HEK293T (cell line): ENCODE data around the gene PTPRH.
"Not testable (repeated sequence)": the region's sequence is repeated elsewhere in the genome, so short reads cannot be mapped to it uniquely, and the experiment has no call there.

Experiments
- CTCF ChIA-PET: fragments of 350-600 bp; formaldehyde crosslinking; extraction: SDS; loops from one replicate; lab custom pipeline; 2021; ENCODE audit warnings: antibody characterized with exemption, inconsistent platforms; lab: Yijun Ruan, JAX
- POLR2A ChIA-PET: fragments of 350-600 bp; formaldehyde crosslinking; extraction: SDS; loops from one replicate; lab custom pipeline; 2020; ENCODE audit warnings: antibody characterized with exemption, inconsistent platforms; lab: Yijun Ruan, JAX
- DNase-seq: peaks from one replicate; pipeline ENCODE4 v3.0.0; 2012; ENCODE audit warnings: mixed read lengths; ENCODE audit errors: extremely low spot score
- ARNT ChIP-seq: fragments of 450-650 bp; IDR thresholded peaks from 2 replicates; pipeline ENCODE4 v1.6.1; 2017; ENCODE audit warnings: mild to moderate bottlenecking
- BHLHE40 ChIP-seq: fragments of 450-650 bp; IDR thresholded peaks from 2 replicates; pipeline ENCODE4 v1.6.1; 2016; ENCODE audit warnings: mild to moderate bottlenecking, moderate library complexity, borderline replicate concordance
- CTBP1 ChIP-seq: fragments of 450-650 bp; IDR thresholded peaks from 2 replicates; pipeline ENCODE4 v1.6.1; 2016; ENCODE audit warnings: borderline replicate concordance
- ELF4 ChIP-seq: fragments of 450-650 bp; IDR thresholded peaks from 2 replicates; pipeline ENCODE4 v1.6.1; 2017; ENCODE audit warnings: antibody characterized with exemption
- FOXA1 ChIP-seq: fragments of 450-650 bp; IDR thresholded peaks from 2 replicates; pipeline ENCODE4 v1.6.1; 2016; ENCODE audit warnings: mild to moderate bottlenecking
- FOXK2 ChIP-seq: fragments of 450-650 bp; IDR thresholded peaks from 2 replicates; pipeline ENCODE4 v1.6.1; 2016; ENCODE audit warnings: mild to moderate bottlenecking
- FOXM1 ChIP-seq: fragments of 450-650 bp; IDR thresholded peaks from 2 replicates; pipeline ENCODE4 v1.6.1; 2017; ENCODE audit warnings: mild to moderate bottlenecking, borderline replicate concordance
- HDGF ChIP-seq: fragments of 450-650 bp; IDR thresholded peaks from 2 replicates; pipeline ENCODE4 v1.6.1; 2017; ENCODE audit warnings: antibody characterized with exemption, borderline replicate concordance
- L3MBTL2 ChIP-seq: fragments of 450-650 bp; conservative IDR thresholded peaks from 2 replicates; pipeline ENCODE4 v1.6.1; 2016; ENCODE audit warnings: mild to moderate bottlenecking
- LEF1 ChIP-seq: fragments of 450-650 bp; IDR thresholded peaks from 2 replicates; pipeline ENCODE4 v1.6.1; 2017; ENCODE audit warnings: mild to moderate bottlenecking, borderline replicate concordance
- NFRKB ChIP-seq: fragments of 450-650 bp; IDR thresholded peaks from 2 replicates; pipeline ENCODE4 v1.6.1; 2016; ENCODE audit warnings: mild to moderate bottlenecking, moderate library complexity
- PKNOX1 ChIP-seq: fragments of 450-650 bp; IDR thresholded peaks from 2 replicates; pipeline ENCODE4 v1.6.1; 2016
- SP1 ChIP-seq: fragments of 450-650 bp; IDR thresholded peaks from 2 replicates; pipeline ENCODE4 v1.6.1; 2017
- SUZ12 ChIP-seq: fragments of 450-650 bp; IDR thresholded peaks from 2 replicates; pipeline ENCODE4 v1.6.1; 2016; ENCODE audit warnings: mild to moderate bottlenecking
- TARDBP ChIP-seq: fragments of 450-650 bp; IDR thresholded peaks from 2 replicates; pipeline ENCODE4 v1.6.1; 2016
- ZNF384 ChIP-seq: fragments of 450-650 bp; IDR thresholded peaks from 2 replicates; pipeline ENCODE4 v1.6.1; 2016

The PTPRH gene

GRCh38 chr19:55227241-55228014 is 18.1 kb upstream of the PTPRH start:
- TF ChIP-seq L3MBTL2: no peak
- no peak for TF ChIP-seq PKNOX1
- TF ChIP-seq LEF1: no peak
- TF ChIP-seq CTBP1: no peak
- no peak for TF ChIP-seq SP1
- no peak for TF ChIP-seq ZNF384
- TF ChIP-seq HDGF: no peak
- TF ChIP-seq SUZ12: no peak
- TF ChIP-seq FOXK2: no peak
- no peak for TF ChIP-seq BHLHE40
- no peak for TF ChIP-seq FOXA1
- ChIA-PET POLR2A (no interaction called here), CTCF (no interaction called here)
- no peak for DNase-seq

GRCh38 chr19:55226788-55227187 is 17.5 kb upstream of the PTPRH start:
- no peak for DNase-seq
- TF ChIP-seq FOXA1: no peak
- no peak for TF ChIP-seq TARDBP
- TF ChIP-seq ARNT: no peak
- TF ChIP-seq ZNF384: no peak
- TF ChIP-seq FOXM1: no peak
- TF ChIP-seq HDGF: no peak
- TF ChIP-seq LEF1: no peak
- TF ChIP-seq ELF4: no peak
- CTCF ChIA-PET: no interaction called here
- POLR2A ChIA-PET: no interaction called here

- CTCF ChIA-PET: no interaction called here
- TF ChIP-seq ARNT: no peak
- TF ChIP-seq ZNF384: no peak
- no peak for TF ChIP-seq L3MBTL2
- POLR2A ChIA-PET: no interaction called here
- DNase-seq: no peak
Measured at GRCh38 chr19:55226273-55226672, 17.0 kb upstream of the PTPRH start.

GRCh38 chr19:55225415-55225958 is 16.2 kb upstream of the PTPRH start:
- DNase-seq: no peak
- POLR2A ChIA-PET: no interaction called here

GRCh38 chr19:55224679-55225414 is 15.5 kb upstream of the PTPRH start:
- POLR2A ChIA-PET, DNase-seq, CTCF ChIA-PET: not testable (repeated sequence)

More at GRCh38 chr19:55225415-55225958, 16.2 kb upstream of the PTPRH start:
- no peak for TF ChIP-seq CTBP1
- TF ChIP-seq HDGF: no peak
- TF ChIP-seq NFRKB: no peak
- TF ChIP-seq BHLHE40: no peak
- TF ChIP-seq SUZ12: no peak
- TF ChIP-seq ELF4: no peak
- TF ChIP-seq SP1: no peak
- no peak for TF ChIP-seq LEF1
- TF ChIP-seq FOXM1: no peak
- TF ChIP-seq FOXA1: no peak
- TF ChIP-seq FOXK2: no peak
- no peak for TF ChIP-seq PKNOX1
- no peak for TF ChIP-seq L3MBTL2
- TF ChIP-seq TARDBP: no peak
- no peak for TF ChIP-seq ARNT
- TF ChIP-seq ZNF384: no peak
- CTCF ChIA-PET: no interaction called here

GRCh38 chr19:55224038-55224665 is 14.9 kb upstream of the PTPRH start:
- TF ChIP-seq SUZ12: no peak
- no peak for TF ChIP-seq SP1
- no peak for TF ChIP-seq ARNT
- TF ChIP-seq BHLHE40: no peak
- TF ChIP-seq FOXM1: no peak
- TF ChIP-seq HDGF: no peak
- TF ChIP-seq ZNF384: no peak
- TF ChIP-seq FOXK2: no peak
- TF ChIP-seq ELF4: no peak
- TF ChIP-seq NFRKB: no peak
- TF ChIP-seq TARDBP: no peak
- no peak for TF ChIP-seq CTBP1
- POLR2A ChIA-PET: no interaction called here
- DNase-seq: no peak
- CTCF ChIA-PET: no interaction called here
